ENCODE results near the gene INTS13.

The INTS13 gene

GRCh38 chr12:26857465-26858176 is 80.2 kb downstream of the INTS13 start:
- no peaks in the 10 kb centered on the region for H3K36me3 ChIP-seq
- no peak overlapping the region for H3K27ac ChIP-seq
- intact Hi-C loops (cut with DNase I; ENCODE audit: low total_unique reads), result no loop called here
- peaks cover 0 to 4% (median 0%) of the 10 kb centered on the region in 4 donors for H3K4me1 ChIP-seq
- DNase-seq, result no peak
- H3K9me3 ChIP-seq, result no peaks in the 10 kb centered on the region
- TF ChIP-seq, protein P1, sequence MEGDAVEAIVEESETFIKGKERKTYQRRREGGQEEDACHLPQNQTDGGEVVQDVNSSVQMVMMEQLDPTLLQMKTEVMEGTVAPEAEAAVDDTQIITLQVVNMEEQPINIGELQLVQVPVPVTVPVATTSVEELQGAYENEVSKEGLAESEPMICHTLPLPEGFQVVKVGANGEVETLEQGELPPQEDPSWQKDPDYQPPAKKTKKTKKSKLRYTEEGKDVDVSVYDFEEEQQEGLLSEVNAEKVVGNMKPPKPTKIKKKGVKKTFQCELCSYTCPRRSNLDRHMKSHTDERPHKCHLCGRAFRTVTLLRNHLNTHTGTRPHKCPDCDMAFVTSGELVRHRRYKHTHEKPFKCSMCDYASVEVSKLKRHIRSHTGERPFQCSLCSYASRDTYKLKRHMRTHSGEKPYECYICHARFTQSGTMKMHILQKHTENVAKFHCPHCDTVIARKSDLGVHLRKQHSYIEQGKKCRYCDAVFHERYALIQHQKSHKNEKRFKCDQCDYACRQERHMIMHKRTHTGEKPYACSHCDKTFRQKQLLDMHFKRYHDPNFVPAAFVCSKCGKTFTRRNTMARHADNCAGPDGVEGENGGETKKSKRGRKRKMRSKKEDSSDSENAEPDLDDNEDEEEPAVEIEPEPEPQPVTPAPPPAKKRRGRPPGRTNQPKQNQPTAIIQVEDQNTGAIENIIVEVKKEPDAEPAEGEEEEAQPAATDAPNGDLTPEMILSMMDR (IDR thresholded peaks at IDR 0.05), result no peak
- no peaks in the 10 kb centered on the region for H3K27me3 ChIP-seq
- no peak overlapping the region for H3K4me3 ChIP-seq

DNA sequence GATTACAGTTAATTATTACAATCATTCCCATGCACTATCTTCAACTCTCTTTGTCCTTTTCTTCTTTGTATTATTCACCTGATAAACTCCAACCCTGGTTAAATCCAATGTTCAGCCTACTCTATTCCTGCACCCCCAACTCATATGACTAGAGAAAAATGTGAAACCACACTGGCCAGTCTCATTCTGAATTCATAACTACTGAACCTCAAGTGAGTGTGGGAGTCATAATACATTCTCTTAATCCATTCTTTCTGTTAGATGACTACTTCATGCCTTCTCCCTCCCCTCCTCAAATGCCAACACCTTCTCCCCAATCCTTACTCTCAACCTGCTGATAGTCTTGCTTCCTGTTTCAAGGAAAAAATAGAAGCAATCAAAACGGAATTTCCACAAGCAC is 82.4 kb downstream of the INTS13 start:
- H3K9me3 ChIP-seq, result no peaks in the 10 kb centered on the region
- H3K27ac ChIP-seq, result no peak overlapping the region
- H3K36me3 ChIP-seq, result no peaks in the 10 kb centered on the region
- no peaks in the 10 kb centered on the region for H3K27me3 ChIP-seq
- peaks cover 0 to 4% (median 0%) of the 10 kb centered on the region in 4 donors for H3K4me1 ChIP-seq
- no peak for DNase-seq
- no peak overlapping the region for H3K4me3 ChIP-seq
- intact Hi-C loops (cut with DNase I; ENCODE audit: low total_unique reads), result no loop called here
- TF ChIP-seq, protein P1 (IDR thresholded peaks at IDR 0.05), result no peak

Data from tibial artery (tissue), 4 donors.